SK-N-SH treated with all-trans-retinoic acid at 6 μM for 48 hours (cell line): ENCODE results near the gene FBXO48.

ENCODE experiments used
- ATAC-seq: fragments of 200-7000 bp; cut with Tn5 transposase; 3 replicates; pipeline ENCODE4 v1.9.1; 2020; ENCODE audit warnings: mild to moderate bottlenecking, moderate library complexity
- ARNTL ChIP-seq: fragments of 450-650 bp; formaldehyde crosslinking; IDR thresholded peaks from 2 replicates; pipeline ENCODE4 v1.5.0; 2020; ENCODE audit warnings: low read depth, mild to moderate bottlenecking, moderate library complexity, borderline replicate concordance
- BACH2 ChIP-seq: fragments of 250-450 bp; sonication (Bioruptor Pico); IDR thresholded peaks from 2 replicates; pipeline ENCODE4 v1.9.0; 2021; ENCODE audit warnings: mild to moderate bottlenecking, borderline replicate concordance
- CSDC2 ChIP-seq: fragments of 250-450 bp; sonication (Bioruptor Pico); IDR thresholded peaks from 2 replicates; pipeline ENCODE4 v1.5.0; 2020; ENCODE audit warnings: mild to moderate bottlenecking, moderate library complexity
- CSRNP3 ChIP-seq: fragments of 250-450 bp; sonication (Bioruptor Pico); IDR thresholded peaks from 2 replicates; pipeline ENCODE4 v1.5.1; 2021; ENCODE audit warnings: mild to moderate bottlenecking, moderate library complexity
- ESRRG ChIP-seq: fragments of 250-450 bp; sonication (Bioruptor Pico); IDR thresholded peaks from 2 replicates; pipeline ENCODE4 v1.6.1; 2021; ENCODE audit warnings: mild to moderate bottlenecking
- GLIS3 ChIP-seq: fragments of 250-450 bp; sonication (Bioruptor Pico); IDR thresholded peaks from 2 replicates; pipeline ENCODE4 v1.5.0; 2020; ENCODE audit warnings: mild to moderate bottlenecking, moderate library complexity
- ISL1 ChIP-seq: fragments of 250-450 bp; sonication (Bioruptor Pico); IDR thresholded peaks from 2 replicates; pipeline ENCODE4 v2.1.2; 2022; ENCODE audit warnings: mild to moderate bottlenecking, moderate library complexity
- OSR1 ChIP-seq: fragments of 250-450 bp; sonication (Bioruptor Pico); IDR thresholded peaks from 2 replicates; pipeline ENCODE4 v1.8.0; 2022; ENCODE audit warnings: moderate library complexity, mild to moderate bottlenecking, inconsistent platforms
- PATZ1 ChIP-seq: fragments of 250-450 bp; sonication (Bioruptor Pico); IDR thresholded peaks from 2 replicates; pipeline ENCODE4 v1.8.0; 2020; ENCODE audit warnings: mild to moderate bottlenecking, moderate library complexity, borderline replicate concordance
- POU6F1 ChIP-seq: fragments of 250-450 bp; sonication (Bioruptor Pico); IDR thresholded peaks from 2 replicates; pipeline ENCODE4 v1.8.0; 2021; ENCODE audit warnings: low read depth, mild to moderate bottlenecking, moderate library complexity, borderline replicate concordance
- PPARA ChIP-seq: fragments of 250-450 bp; sonication (Bioruptor Pico); IDR thresholded peaks from 2 replicates; pipeline ENCODE4 v1.5.0; 2020; ENCODE audit warnings: mild to moderate bottlenecking, borderline replicate concordance
- SNAI2 ChIP-seq: fragments of 250-450 bp; sonication (Bioruptor Pico); IDR thresholded peaks from 2 replicates; pipeline ENCODE4 v1.5.0; 2020; ENCODE audit warnings: mild to moderate bottlenecking, moderate library complexity
- TCF4 ChIP-seq: fragments of 250-450 bp; sonication (Bioruptor Pico); IDR thresholded peaks from 2 replicates; pipeline ENCODE4 v1.8.0; 2021; ENCODE audit warnings: mild to moderate bottlenecking, moderate library complexity, borderline replicate concordance
- TOX ChIP-seq: fragments of 250-450 bp; sonication (Bioruptor Pico); IDR thresholded peaks from 2 replicates; pipeline ENCODE4 v1.8.0; 2021; ENCODE audit warnings: mild to moderate bottlenecking, moderate library complexity, borderline replicate concordance
- ZC3H10 ChIP-seq: fragments of 250-450 bp; sonication (Bioruptor Pico); IDR thresholded peaks from 2 replicates; pipeline ENCODE4 v1.5.1; 2021; ENCODE audit warnings: mild to moderate bottlenecking, moderate library complexity
- ZFP3 ChIP-seq: fragments of 250-450 bp; sonication (Bioruptor Pico); IDR thresholded peaks from 2 replicates; pipeline ENCODE4 v1.5.0; 2020; ENCODE audit warnings: mild to moderate bottlenecking, moderate library complexity
- ZFP30 ChIP-seq: fragments of 450-650 bp; formaldehyde crosslinking; IDR thresholded peaks from 2 replicates; pipeline ENCODE4 v1.5.0; 2022; ENCODE audit warnings: mild to moderate bottlenecking, moderate library complexity
- ZNF70 ChIP-seq: fragments of 450-650 bp; formaldehyde crosslinking; IDR thresholded peaks from 2 replicates; pipeline ENCODE4 v1.5.0; 2020; ENCODE audit warnings: mild to moderate bottlenecking, moderate library complexity
- ZNF8 ChIP-seq: fragments of 450-650 bp; formaldehyde crosslinking; IDR thresholded peaks from 2 replicates; pipeline ENCODE4 v1.5.0; 2020; ENCODE audit warnings: mild to moderate bottlenecking, moderate library complexity
- TF ChIP-seq, protein P1 (sequence below): fragments of 250-450 bp; sonication (Bioruptor Pico); IDR thresholded peaks from 2 replicates; pipeline ENCODE4 v1.5.0; 2020; ENCODE audit warnings: mild to moderate bottlenecking, moderate library complexity

FBXO48 gene

GRCh38 chr2:68426848-68427579 lies 40.1 kb downstream of the FBXO48 start:
- TF ChIP-seq PATZ1 (no peak), ZC3H10 (CRISPR knock-in tag) (no peak), BACH2 (CRISPR knock-in tag) (no peak), POU6F1 (no peak), SNAI2 (no peak), CSRNP3 (no peak), ESRRG (CRISPR knock-in tag) (no peak), OSR1 (CRISPR knock-in tag) (no peak), GLIS3 (CRISPR knock-in tag) (no peak), ARNTL (CRISPR knock-in tag) (no peak), ZFP30 (CRISPR knock-in tag) (no peak), ZNF8 (no peak), TOX (no peak), ZNF70 (no peak), ISL1 (no peak), ZFP3 (CRISPR knock-in tag) (no peak), CSDC2 (CRISPR knock-in tag) (no peak)
- TF ChIP-seq, protein P1, sequence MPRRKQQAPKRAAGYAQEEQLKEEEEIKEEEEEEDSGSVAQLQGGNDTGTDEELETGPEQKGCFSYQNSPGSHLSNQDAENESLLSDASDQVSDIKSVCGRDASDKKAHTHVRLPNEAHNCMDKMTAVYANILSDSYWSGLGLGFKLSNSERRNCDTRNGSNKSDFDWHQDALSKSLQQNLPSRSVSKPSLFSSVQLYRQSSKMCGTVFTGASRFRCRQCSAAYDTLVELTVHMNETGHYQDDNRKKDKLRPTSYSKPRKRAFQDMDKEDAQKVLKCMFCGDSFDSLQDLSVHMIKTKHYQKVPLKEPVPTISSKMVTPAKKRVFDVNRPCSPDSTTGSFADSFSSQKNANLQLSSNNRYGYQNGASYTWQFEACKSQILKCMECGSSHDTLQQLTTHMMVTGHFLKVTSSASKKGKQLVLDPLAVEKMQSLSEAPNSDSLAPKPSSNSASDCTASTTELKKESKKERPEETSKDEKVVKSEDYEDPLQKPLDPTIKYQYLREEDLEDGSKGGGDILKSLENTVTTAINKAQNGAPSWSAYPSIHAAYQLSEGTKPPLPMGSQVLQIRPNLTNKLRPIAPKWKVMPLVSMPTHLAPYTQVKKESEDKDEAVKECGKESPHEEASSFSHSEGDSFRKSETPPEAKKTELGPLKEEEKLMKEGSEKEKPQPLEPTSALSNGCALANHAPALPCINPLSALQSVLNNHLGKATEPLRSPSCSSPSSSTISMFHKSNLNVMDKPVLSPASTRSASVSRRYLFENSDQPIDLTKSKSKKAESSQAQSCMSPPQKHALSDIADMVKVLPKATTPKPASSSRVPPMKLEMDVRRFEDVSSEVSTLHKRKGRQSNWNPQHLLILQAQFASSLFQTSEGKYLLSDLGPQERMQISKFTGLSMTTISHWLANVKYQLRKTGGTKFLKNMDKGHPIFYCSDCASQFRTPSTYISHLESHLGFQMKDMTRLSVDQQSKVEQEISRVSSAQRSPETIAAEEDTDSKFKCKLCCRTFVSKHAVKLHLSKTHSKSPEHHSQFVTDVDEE: no peak
- TF ChIP-seq, all 23 proteins: peak for 0
- no peak for ATAC-seq

DNA sequence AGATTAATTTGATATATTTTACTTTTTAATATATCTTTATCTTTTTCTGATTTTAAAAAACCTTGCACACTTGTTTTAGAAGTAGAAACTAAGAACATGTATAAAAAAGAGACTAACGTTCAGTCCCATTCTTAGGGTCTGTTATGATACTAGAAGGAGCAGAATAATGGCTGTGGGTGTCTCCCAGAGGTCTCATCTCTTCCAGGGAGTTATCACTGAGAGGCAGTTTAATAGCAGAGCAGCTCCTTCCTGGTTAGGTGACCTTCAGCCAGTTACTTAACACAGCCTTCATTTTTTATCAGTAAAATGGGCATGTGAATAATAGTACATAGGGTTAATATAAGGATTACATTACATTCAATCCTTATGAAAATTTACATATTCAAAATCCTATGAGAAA lies 40.6 kb downstream of the FBXO48 start:
- ATAC-seq: no peak

GRCh38 chr2:68425503-68425902 lies 41.6 kb downstream of the FBXO48 start:
- no peak for TF ChIP-seq CSRNP3
- no peak for ATAC-seq

More for the DNA sequence above, 40.6 kb downstream of the FBXO48 start:
- TF ChIP-seq TCF4 (CRISPR knock-in tag) (no peak), ESRRG (CRISPR knock-in tag) (no peak), PPARA (no peak), OSR1 (CRISPR knock-in tag) (no peak), ZFP30 (CRISPR knock-in tag) (no peak), TOX (no peak)
